HG03575 (cell line): ENCODE measurements around the gene AMZ2.

Experiments used
- ATAC-seq: cut with Tn5 transposase; IDR thresholded peaks from one replicate; pipeline ENCODE4 v1.9.1; 2021; ENCODE audit not compliant: unreplicated experiment, insufficient number of reproducible peaks, low FRiP score; ENCODE audit errors: extremely low read depth

The AMZ2 gene

GRCh38 chr17:68302666-68303065, 54.8 kb downstream of the AMZ2 start:
- ATAC-seq: no peak

- no peak for ATAC-seq
Measured at GRCh38 chr17:68304706-68305105, 56.9 kb downstream of the AMZ2 start.

GRCh38 chr17:68305142-68305541, 57.3 kb downstream of the AMZ2 start:
- ATAC-seq: no peak
